KMS-11 (cell line): ENCODE measurements around the gene RERE.

Experiments used
- H2AFZ ChIP-seq: fragments of 200-600 bp; sonication (generic); 2 replicates; pipeline ENCODE4 v1.6.1; 2016; ENCODE audit warnings: antibody characterized with exemption, mixed run types, low read depth
- H3K27ac ChIP-seq: fragments of 200-600 bp; sonication (generic); 2 replicates; pipeline ENCODE4 v1.6.1; 2016; ENCODE audit warnings: mild to moderate bottlenecking, mixed run types
- H3K27me3 ChIP-seq: fragments of 200-600 bp; sonication (generic); 2 replicates; pipeline ENCODE4 v1.6.1; 2017; ENCODE audit warnings: mild to moderate bottlenecking, low read depth, mixed run types, moderate library complexity; ENCODE audit not compliant: insufficient read depth
- H3K36me3 ChIP-seq: fragments of 200-600 bp; sonication (generic); 2 replicates; pipeline ENCODE4 v1.6.1; 2017; ENCODE audit warnings: mild to moderate bottlenecking, mixed run types; ENCODE audit not compliant: insufficient read depth
- H3K4me1 ChIP-seq: fragments of 200-600 bp; sonication (generic); 2 replicates; pipeline ENCODE4 v1.6.1; 2016; ENCODE audit warnings: mild to moderate bottlenecking, low read depth, mixed run types; ENCODE audit not compliant: poor library complexity, severe bottlenecking
- H3K4me2 ChIP-seq: fragments of 200-600 bp; sonication (generic); 2 replicates; pipeline ENCODE4 v1.7.0; 2016; ENCODE audit warnings: mild to moderate bottlenecking, mixed run types
- H3K4me3 ChIP-seq: fragments of 200-600 bp; sonication (generic); IDR thresholded peaks from 2 replicates; pipeline ENCODE4 v1.6.1; 2017; ENCODE audit warnings: low read depth, low read length, mixed read lengths; ENCODE audit not compliant: insufficient read depth
- H3K79me2 ChIP-seq: fragments of 200-600 bp; sonication (generic); 2 replicates; pipeline ENCODE4 v1.6.1; 2016; ENCODE audit warnings: low read depth, mixed run types; ENCODE audit not compliant: insufficient read depth
- H3K9ac ChIP-seq: fragments of 200-600 bp; sonication (generic); 2 replicates; pipeline ENCODE4 v1.6.1; 2016; ENCODE audit warnings: mild to moderate bottlenecking, mixed run types
- H4K20me1 ChIP-seq: fragments of 200-600 bp; sonication (generic); 2 replicates; pipeline ENCODE4 v1.6.1; 2016; ENCODE audit warnings: mild to moderate bottlenecking, mixed run types; ENCODE audit not compliant: insufficient read depth
- TF ChIP-seq, protein P1 (sequence below): fragments of 200-600 bp; sonication (generic); conservative IDR thresholded peaks from 2 replicates; pipeline ENCODE4 v1.6.1; 2017; ENCODE audit warnings: low read depth, mild to moderate bottlenecking, antibody characterized with exemption, low read length, moderate library complexity, mixed read lengths

Gene RERE

DNA sequence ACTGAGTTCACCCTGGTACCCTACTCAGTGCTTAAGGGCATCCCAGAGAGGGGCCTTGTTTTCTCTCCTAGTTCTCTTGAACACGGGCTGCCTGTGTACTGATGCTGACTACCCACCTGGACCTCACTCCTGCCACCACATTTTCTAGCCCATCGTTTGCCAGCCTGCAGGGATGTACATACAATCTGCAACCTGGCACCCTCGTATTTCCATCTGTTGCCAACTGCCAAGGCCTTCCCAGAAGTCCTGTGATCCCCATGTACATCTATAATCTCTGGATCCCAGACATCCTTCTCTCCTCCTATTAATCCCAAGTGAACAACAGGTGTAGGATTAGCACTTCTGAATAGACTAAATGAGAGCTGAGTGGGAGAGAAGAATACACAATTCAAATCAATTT, 287.5 kb downstream of the RERE start:
- H3K4me2 ChIP-seq, result no peak overlapping the region

DNA sequence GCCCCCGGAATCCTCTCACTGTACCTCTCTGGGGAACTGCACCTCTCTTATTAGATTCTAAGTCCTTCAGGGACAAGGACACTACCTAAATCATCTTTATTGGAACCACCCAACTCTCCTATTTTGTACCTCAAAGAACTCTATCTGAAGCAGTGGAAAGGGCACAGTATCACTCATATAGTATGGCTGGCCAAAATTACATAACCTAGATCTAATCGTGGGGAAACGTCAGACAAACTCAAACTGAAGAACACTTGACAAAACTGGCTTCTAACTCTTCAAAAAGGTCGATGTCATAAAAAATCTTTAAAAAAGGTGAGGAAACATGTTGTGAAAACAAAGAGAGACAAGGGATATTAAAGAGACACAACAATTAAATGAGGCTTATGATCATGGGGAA, 289.5 kb downstream of the RERE start:
- Histone ChIP-seq H3K27ac (no peak overlapping the region), H3K9ac (no peak overlapping the region), H3K79me2 (0 out of 2 replicates have a peak, but pooled peaks cover 6% of the 10 kb centered on the region), H3K27me3 (no peaks in the 10 kb centered on the region), H3K36me3 (no peaks in the 10 kb centered on the region), H4K20me1 (no peaks in the 10 kb centered on the region), H3K4me3 (no peak overlapping the region), H3K4me1 (peaks cover 38% of the 10 kb centered on the region), H2AFZ (no peak overlapping the region), H3K4me2 (no peak overlapping the region)
- TF ChIP-seq, protein P1, sequence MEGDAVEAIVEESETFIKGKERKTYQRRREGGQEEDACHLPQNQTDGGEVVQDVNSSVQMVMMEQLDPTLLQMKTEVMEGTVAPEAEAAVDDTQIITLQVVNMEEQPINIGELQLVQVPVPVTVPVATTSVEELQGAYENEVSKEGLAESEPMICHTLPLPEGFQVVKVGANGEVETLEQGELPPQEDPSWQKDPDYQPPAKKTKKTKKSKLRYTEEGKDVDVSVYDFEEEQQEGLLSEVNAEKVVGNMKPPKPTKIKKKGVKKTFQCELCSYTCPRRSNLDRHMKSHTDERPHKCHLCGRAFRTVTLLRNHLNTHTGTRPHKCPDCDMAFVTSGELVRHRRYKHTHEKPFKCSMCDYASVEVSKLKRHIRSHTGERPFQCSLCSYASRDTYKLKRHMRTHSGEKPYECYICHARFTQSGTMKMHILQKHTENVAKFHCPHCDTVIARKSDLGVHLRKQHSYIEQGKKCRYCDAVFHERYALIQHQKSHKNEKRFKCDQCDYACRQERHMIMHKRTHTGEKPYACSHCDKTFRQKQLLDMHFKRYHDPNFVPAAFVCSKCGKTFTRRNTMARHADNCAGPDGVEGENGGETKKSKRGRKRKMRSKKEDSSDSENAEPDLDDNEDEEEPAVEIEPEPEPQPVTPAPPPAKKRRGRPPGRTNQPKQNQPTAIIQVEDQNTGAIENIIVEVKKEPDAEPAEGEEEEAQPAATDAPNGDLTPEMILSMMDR, result no peak

More for the DNA sequence above, 287.5 kb downstream of the RERE start:
- Histone ChIP-seq H4K20me1 (no peaks in the 10 kb centered on the region), H3K4me1 (peaks cover 19% of the 10 kb centered on the region), H3K27ac (no peak overlapping the region), H2AFZ (no peak overlapping the region), H3K4me3 (no peak overlapping the region), H3K27me3 (no peaks in the 10 kb centered on the region), H3K36me3 (no peaks in the 10 kb centered on the region), H3K79me2 (0 out of 2 replicates have a peak, but pooled peaks cover 3% of the 10 kb centered on the region), H3K9ac (no peak overlapping the region)
- TF ChIP-seq, protein P1, result no peak

DNA sequence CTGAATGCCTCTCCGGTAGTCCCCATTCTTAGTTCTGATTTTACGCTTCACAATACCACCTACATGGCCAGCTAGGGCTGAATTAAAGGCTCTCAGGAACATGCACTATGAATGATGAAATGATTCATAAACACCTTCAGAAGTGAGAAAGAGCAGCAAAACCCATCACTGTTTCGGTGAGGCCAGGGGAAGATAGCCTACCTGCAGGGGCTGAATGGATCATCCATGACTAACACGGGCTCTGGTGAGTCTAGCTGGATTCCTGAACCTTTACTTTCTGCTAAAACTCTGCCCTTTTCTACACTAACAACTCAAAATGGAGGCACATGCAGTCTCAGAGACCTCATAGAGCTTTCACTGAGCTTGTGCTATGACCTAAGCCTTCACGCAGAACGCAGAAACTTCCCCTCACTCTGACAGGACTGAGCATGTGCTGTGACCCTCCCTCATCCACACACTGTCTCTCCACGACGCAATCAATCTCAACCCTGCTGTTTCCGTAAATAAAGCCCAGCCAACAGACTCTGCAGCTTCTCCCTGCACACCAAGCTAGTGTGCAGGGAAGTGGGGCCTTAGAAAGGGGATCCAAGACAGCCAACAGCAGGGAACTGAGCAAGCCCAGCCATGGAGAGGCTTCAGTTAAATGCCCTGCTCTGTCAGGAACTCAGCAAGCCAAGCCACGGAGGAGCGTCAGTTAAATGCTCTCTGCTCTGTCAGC, 291.7 kb downstream of the RERE start:
- Histone ChIP-seq H4K20me1 (no peaks in the 10 kb centered on the region), H2AFZ (peak overlapping the region; percentile 24; the same call in 1 of the 2 replicates), H3K27me3 (no peaks in the 10 kb centered on the region), H3K79me2 (0 out of 2 replicates have a peak, but pooled peaks cover 6% of the 10 kb centered on the region), H3K36me3 (no peaks in the 10 kb centered on the region), H3K4me1 (peaks cover 38% of the 10 kb centered on the region), H3K27ac (peak overlapping the region; percentile 65), H3K4me3 (no peak overlapping the region), H3K9ac (peak overlapping the region; percentile 59), H3K4me2 (peak overlapping the region; percentile 88)
- TF ChIP-seq, protein P1, result no peak

DNA sequence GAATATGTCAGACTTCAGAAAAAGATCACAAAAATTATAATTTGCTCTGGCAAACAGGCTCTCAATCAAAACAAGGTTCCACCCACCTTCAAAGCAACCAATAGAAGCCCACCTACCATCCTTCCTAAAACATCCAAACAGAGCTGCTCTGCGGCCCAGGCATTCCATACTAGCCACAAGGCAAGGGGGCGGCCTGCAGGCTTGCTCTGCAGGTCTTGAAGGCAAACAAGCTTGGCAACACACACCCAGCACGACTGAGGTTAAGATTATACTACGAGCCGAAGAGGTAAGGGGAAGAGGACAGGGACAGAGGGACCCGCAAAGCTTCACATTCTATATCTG, 292.3 kb downstream of the RERE start:
- Histone ChIP-seq H3K4me1 (peaks cover 39% of the 10 kb centered on the region), H2AFZ (peak overlapping the region; percentile 24; the same call in 1 of the 2 replicates), H3K79me2 (0 out of 2 replicates have a peak, but pooled peaks cover 6% of the 10 kb centered on the region), H3K27me3 (no peaks in the 10 kb centered on the region), H3K4me2 (peak overlapping the region; percentile 88), H3K4me3 (no peak overlapping the region), H3K36me3 (no peaks in the 10 kb centered on the region), H4K20me1 (no peaks in the 10 kb centered on the region), H3K9ac (peak overlapping the region; percentile 59), H3K27ac (peak overlapping the region; percentile 65)
- TF ChIP-seq, protein P1, result no peak
